Activated T-helper 9 cell treated with anti-CD3 and anti-CD28 coated beads, Interleukin-2, amount 50 U/mL, for 16 hours (primary cell): ENCODE results near the gene GRK7.
"Not testable (repeated sequence)": the region's sequence is repeated elsewhere in the genome, so short reads cannot be mapped to it uniquely, and the experiment has no call there.

Experiments
- DNase-seq: peaks from one replicate; pipeline ENCODE4 v3.0.0-alpha.2; 2020; ENCODE audit warnings: low read depth

The GRK7 gene

GRCh38 chr3:141796081-141796888, 33.1 kb downstream of the GRK7 start:
- DNase-seq, result peak; percentile 44

GRCh38 chr3:141796889-141797781, 33.9 kb downstream of the GRK7 start:
- DNase-seq, result peak; percentile 13

- DNase-seq, result no peak
Measured at GRCh38 chr3:141797819-141798447, 34.7 kb downstream of the GRK7 start.

- no peak for DNase-seq
Measured at GRCh38 chr3:141798448-141798845, 35.2 kb downstream of the GRK7 start.

DNA sequence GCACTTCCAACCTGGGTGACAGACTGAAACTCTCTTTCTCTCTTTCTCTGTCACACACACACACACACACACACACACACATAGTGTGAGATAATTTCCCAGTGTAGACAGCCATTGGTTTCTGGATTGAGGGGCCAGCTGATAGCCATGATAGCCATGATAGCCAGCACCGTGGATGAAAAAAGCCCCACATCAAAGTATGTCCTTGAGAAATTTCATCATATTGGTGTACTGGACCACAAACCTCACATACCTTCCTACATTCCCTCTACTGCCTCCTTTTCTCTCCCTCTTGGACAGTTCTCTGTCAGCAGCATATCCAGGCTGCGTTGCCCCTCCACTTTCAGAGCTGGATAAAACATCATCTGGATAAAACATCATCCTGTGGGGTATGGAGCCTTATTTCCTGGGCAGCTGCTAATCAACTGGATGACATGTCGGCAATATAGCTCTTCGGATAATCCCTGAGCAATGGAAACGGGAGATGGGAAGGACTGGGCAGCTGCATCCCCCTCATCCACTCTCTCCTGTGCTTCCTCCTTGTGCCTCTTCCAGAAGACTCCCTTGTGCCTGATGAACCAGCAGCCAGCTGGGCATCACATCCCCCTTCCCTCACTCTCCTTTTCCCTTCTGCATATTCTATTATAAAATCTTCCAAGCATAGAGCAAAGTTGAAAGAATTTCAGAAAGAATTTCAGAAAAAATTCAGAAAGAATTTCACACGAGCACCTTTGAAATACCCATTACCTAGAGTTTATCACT, 39.3 kb downstream of the GRK7 start:
- no peak for DNase-seq

- DNase-seq, result not testable (repeated sequence)
Measured at GRCh38 chr3:141803538-141803937, 40.3 kb downstream of the GRK7 start.

DNA sequence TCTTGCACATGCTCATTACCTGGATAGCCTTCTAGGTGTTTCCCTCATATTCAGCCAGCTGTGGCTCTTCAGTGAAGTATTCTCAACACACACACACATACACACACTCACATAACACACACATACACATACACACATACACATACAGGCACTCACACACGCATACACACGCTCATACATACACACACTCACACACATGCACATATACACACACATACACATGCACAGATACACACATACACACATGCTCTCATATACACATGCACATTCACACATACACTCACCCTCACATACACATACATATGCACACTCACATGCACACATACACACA, 41.2 kb downstream of the GRK7 start:
- no peak for DNase-seq

GRCh38 chr3:141804778-141805639, 41.8 kb downstream of the GRK7 start:
- DNase-seq, result no peak

- DNase-seq, result no peak
Measured at GRCh38 chr3:141807277-141808033, 44.2 kb downstream of the GRK7 start.

DNA sequence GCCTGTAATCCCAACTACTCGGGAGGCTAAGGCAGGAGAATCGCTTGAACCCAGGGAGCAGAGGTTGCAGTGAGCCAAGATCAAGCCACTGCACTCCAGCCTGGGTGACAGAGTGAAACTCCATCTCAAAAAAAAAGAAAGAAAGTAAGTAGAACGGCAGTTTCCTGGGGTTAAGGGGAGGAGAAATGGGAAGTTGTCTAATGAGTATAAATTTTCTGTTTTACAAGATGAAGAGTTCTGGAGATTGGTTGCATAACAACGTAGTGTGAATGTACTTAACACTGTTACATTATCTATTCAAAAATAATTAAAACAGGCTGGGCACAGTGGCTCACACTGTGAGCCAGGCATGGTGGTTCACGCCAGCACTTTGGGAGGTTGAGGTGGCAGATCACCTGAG, 45.4 kb downstream of the GRK7 start:
- no peak for DNase-seq

DNA sequence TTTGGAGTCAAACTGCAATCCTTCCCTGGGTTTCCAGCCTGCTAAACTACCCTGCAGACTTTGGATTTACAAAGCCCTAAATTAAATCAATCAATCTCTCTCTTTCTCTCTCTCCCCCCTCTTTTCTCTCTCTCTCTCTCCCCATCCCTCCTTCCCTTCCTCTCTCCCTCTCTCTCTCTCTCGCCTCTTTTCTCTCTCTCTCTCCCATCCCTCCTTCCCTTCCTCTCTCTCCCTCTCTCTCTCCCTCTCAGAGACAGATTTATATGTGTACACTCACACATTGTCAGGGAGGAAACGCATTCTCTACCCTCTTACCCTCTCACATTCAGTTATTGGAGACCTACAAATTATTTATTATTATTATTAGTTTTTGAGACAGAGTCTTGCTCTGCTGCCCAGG, 47.0 kb downstream of the GRK7 start:
- DNase-seq, result no peak

DNA sequence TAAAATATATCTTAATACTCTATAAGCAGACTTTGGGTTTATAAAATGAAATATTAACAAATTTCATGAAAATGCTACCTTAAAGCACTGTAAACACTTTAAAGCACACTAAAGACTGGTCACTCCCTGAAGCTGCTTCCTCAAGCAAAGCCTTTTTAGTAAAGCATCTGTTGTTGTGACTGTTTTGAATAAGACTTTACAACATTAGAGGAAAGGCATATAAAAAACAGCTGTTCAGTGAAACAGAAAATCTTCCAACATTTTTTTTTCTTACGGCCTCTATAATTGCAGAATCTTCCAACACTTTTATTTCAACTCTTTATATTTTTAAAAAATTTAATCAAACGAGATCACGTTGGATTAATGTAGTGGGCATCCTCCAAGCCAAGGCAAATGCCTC, 48.1 kb downstream of the GRK7 start:
- no peak for DNase-seq

DNA sequence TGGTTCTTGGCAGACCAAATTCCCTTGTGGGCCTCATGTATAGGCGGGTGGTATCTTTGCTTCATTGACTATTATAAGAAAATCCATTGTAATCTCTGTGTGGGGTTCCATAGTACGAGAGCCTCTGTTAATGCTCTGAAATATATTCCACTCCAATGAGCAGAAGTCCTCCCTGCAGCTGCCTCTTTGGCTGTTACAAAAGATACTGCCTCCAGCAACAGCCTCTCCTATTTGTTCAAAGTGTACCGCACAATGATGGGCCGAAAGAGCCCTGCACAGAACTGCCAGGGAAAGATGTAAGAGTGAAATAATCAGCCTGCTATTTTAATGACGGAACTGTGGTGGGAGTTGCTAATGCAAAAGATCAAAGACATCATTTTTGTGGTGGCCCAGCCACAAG, 48.9 kb downstream of the GRK7 start:
- no peak for DNase-seq

DNA sequence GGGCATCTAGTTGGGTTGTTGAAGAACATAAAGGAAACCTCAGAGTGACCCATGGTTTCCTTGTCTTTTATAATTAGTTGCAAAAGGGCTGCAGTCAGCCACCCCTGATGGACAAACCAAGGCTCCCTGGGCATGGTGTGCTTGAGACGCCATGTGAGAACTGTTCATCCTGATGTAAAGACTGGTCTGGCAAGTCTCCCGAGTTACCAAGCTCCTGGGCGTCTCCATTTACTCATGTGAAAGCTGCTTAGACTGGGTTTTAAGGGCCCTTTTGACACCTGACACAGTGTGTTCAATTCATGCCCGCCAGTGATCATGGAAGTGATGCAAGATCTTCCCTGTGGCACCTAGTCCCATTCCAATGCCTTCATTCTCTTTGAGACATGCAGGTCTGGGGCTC, 49.4 kb downstream of the GRK7 start:
- DNase-seq, result no peak
